T-helper 2 cell treated with Interferon-gamma antibody and Interleukin-4, amounts not matched to agents 100 ng/mL and 5 ng/mL, for 36 hours (primary cell): ENCODE data around the gene RNF112. TPM values are rescaled to one million over a fixed set of nuclear protein-coding genes. Genes with fewer than 3 reads are reported as not detected.

Experiments
- intact Hi-C: fragments of 100-400 bp; cut with micrococcal nuclease; formaldehyde crosslinking; loops from one replicate; pipeline ENCODE4 v1.15.1; 2023
- total RNA-seq: library from RNA; stranded (reverse); gene quantifications from 2 replicates; pipeline ENCODE4 v1.2.3, GENCODE V29; 2022

The RNF112 gene
- total RNA-seq, 1 donor from 2014 or later, result 0.27 TPM

DNA sequence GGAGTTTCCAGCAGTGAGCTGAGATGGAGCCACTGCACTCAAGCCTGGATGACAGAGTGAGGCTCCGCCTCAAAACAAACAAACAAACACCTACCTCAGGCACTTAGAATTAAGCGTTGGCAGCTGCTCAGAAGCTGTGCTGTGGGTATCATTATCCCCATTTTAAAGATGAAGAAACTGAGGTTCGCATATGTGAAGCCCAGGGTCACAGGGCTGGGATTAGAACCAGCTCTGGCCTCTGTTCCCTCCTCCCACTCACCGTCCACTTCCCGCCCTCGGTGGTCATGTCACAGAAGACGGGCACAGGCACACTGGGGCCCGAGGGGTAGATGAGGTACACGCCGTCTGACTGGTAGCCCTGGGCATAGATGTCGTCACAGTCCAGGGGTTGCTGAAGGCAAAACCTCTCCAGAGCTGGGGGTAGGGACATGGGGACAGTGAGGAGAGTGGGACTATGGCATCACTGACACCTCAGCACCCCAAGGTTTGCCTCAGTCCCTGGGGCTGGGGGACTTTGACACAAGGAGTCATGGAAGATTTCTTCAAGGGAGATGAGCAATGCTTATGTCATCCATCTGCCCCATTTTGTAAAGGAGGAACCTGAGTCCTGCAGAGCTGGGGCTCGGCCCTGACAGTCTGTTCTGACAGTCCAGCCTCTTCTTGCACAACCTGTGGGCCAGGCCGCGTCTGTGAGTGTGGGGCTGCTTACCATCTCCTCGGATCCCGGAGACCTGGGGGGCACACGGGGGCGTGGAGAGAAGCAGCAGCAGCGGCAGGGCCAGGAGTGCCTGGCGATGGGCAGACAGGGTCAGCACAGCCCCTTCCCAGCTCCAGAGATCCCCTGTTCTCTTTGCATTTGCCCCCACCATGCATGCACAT is 24.7 kb upstream of the RNF112 start:
- intact Hi-C loops, result no loop called here

DNA sequence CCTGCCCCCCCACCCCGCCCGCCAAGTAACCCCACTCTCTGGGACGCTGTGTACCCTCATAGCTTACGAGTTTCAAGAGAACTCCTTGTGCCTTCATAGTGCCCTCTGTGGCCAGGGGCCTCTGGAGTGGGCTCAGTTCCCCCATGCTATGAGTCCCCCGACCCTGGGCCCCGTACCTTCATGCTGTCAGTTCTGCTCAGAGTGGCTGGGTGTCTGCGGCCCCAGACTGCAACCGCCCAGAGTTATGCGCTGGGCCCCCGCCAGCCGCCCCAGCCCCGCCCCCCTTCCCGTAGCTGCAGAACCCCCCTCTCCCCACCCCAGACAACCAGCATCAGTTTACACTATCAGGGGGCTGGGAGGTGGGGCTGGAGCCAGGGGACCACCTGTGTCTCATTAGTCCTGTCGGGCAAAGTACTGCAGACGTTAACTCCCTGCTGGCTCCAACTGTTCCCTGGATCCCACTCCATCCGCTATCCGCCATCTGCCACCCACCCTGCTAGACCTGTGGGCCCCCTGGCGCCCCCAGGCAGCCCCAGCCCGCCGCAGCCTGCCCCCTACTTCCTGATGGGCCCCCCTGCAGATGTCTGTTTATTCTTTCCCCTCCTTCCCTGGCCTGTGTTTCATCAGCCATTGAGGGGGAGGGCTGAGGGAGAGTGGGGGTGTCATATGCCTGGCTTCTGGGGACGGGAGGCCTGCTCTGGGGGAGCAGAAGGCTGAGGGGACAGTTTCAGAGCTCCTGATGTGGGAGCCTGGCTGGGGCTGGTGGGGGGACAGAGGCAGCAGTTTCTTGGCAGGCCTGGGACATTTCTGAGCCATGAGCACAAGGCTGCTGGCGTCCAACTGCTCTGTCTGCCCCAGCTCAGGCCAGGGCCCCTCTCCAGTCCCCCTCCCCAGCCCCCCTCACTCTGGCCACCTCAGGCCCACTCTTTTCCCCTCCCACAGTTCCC is 23.8 kb upstream of the RNF112 start, which contains the start of gene MFAP4:
Gene MFAP4, minus strand, starts transcription at position 217 of the 947 bp plus-strand sequence. Its CDS starts 35 bp downstream, at position 182.
- intact Hi-C loops, result no loop called here

DNA sequence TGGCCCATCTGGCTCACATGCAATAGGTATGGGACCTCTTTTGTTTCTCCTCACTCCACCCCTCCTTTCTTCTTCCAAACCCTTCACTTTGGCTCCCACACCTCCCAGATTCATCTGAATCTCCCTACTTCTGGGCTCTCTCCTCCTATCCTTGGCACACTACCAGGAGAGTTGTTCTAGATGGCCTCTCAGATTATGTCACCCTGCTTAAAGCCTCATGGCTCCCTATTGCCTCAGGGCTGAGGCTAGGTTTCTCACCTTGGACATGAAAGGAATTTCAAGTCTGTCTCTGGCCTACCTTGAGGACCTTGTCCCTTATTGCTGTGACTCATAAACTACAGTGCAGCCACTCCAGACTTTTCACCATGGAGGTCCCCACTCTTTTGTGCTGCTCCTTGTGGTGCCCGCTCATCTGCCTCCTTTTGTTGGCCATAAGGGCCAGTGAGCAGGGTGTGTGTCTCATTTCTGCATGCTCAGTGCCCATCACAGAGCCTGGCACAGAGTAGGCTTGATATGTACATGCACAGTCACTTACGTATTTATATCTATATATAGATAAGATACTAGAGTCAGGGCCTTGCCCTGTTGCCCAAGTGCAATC is 23.0 kb upstream of the RNF112 start:
- intact Hi-C loops, result no loop called here

DNA sequence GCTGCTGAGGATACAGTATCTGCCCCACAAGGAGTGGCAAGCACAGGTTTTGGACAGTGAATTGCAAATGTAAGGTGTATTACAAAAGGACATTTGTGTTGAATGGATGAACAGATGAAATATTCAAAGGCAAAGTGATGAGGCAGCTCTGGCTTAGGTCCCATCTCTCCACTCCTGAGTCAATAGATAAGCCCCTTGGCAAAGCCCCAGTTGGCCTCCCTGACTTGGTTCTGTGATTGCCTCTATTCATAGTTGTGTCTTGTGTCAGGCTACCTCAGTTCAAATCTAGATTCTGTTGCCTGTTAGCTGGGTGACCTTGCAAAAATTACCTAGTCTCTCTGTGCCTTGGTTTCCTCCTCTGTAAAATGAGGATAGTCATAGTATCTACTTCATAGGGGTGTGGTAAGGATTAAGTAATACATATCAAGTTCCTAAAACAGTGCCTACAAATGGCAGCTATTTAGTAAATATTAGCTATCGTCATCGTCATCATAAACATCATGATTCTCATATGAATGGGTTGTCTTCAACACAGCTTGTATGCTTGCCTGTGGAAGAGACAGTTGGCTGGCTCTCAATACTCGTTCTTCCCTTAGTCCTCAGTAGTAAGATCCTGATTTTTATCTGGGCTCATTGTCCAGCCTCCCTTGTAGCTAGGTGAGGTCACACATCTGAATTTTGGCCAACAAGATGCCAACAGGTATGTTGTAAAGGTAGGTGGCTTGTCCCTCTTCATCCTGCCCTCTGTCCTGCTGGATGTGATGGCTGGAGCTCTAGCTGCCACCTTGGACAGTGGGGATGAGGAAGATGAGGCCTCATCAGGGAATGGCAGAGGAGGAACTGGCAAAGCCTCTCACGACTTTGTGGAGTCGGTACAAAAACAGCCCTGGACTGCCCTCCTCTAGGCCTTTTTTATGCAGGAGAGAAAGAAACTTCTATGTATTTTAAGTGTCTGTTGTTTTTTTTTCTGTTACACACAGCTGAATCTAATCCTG is 21.9 kb upstream of the RNF112 start:
- intact Hi-C loops, result no loop called here

DNA sequence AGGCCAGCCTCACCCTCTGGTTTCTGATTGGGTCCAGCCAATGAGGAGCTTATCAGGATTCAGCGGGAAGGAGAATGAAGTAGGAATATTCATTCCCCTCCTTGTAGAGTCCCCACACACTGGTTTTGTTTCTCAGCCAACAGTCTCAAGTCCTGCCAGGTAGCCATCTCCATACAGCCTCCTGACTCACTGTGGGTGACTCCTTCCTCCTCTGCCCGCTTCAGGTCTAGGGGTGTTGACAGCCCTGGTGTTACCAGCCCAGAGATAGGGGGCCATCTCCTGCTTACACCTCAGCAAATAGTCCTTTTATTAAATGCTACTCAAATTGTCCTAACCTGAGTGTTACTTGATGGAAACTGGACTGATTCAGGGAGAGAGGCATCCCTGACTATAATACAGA is 20.1 kb upstream of the RNF112 start:
- intact Hi-C loops, result no loop called here

DNA sequence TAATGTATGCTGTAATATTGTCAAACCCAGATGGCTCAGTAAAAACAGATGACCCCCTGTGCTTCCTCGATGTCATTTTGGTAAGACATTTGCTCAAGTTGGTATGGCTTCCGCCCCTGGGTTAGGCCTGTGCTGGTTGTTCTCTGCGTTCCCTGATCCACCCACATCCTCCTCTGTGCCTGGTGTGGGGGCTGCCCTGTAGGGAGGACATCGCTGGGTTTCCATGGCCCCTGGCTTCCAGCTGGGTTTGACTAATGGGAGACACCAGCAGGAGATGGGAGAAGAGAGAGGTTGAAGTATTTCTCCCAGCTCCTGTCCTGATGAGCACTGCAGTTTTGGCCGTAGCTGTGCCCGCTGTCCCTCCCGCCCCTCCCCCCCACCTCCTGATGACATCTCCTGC is 19.6 kb upstream of the RNF112 start:
- intact Hi-C loops, result no loop called here

DNA sequence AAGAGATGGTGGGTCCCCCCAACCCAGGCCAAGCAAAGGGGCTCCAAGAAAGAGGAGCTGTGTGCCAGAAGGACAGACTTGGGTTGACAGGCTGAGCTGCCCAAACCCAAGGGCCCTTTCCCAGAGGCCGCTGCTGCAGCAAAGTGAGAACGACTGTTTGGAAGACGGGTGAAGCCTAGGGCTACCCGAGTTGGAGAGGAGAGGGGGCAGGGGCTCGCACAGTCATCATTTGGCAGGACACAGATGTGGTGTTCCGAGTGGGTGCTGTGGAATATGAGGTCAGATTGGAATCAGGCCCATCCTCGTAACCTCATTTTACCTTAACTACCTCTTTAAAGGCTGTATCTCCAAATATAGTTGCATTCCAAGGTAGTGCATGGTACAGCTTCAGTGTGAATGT is 18.7 kb upstream of the RNF112 start:
- intact Hi-C loops, result no loop called here

DNA sequence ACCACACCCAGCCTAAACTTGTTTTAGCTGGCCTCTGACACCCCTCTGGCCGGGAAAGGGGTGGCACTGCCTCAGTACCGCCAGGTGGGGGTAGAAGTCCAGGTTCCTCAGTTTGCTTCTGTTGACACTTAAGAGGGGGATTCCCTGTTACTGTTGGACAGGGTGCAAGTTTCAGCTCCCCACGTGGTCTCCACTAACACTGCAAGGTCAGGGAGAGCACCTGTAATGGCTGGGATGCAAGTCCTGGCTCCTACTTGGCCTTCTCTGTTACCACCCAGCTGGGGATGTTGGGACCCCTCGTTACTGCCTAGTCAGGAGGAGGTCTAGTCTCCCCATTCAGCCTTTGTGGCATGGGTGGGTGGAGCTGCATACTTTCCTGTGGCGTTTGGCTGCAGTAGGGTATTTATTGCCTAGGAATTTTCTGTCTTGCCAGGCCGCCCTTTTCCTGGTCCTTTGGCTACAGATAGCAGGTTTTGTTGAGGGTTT is 13.4 kb upstream of the RNF112 start:
- intact Hi-C loops, result no loop called here

DNA sequence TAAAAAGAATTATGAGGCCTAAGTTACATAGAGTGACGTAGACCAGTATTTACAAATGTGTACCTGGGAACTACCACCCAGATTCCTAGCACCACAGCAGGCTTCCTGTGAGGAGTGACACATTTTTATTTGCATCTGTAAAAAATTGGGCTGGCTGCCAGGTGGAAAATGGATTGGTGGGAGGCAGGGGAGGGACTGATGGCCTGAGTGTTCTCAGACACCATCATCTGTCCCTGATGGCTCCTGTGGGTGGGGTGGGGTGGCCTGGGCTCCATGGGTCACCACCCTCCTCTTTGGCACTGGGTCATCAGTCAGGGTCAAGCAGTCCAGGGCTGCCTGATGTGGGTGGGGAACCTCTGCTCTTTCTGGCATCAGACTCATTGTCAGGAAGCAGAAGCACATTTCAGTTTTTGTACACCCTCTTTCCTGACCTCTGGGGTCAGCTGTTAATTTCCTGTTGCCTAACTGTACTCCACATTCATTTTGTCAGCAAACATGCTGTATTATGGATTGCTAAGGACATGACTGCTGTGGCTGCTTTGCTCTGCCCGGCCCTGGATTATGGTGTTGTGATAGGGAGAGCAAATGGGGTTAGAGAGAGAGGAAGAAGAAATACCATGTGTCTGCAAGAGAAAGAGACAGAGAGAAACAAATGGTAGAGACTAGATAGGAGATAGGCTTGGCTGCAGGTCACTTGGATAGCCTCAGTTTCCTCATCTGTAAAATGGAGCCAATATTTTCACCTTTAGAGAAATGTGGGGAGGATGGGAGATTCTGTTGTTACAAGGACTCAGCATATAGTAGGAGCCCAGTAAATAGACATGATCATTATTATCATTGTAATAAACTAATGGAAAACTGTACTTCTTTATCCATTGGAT is 12.5 kb upstream of the RNF112 start:
- intact Hi-C loops, result no loop called here

DNA sequence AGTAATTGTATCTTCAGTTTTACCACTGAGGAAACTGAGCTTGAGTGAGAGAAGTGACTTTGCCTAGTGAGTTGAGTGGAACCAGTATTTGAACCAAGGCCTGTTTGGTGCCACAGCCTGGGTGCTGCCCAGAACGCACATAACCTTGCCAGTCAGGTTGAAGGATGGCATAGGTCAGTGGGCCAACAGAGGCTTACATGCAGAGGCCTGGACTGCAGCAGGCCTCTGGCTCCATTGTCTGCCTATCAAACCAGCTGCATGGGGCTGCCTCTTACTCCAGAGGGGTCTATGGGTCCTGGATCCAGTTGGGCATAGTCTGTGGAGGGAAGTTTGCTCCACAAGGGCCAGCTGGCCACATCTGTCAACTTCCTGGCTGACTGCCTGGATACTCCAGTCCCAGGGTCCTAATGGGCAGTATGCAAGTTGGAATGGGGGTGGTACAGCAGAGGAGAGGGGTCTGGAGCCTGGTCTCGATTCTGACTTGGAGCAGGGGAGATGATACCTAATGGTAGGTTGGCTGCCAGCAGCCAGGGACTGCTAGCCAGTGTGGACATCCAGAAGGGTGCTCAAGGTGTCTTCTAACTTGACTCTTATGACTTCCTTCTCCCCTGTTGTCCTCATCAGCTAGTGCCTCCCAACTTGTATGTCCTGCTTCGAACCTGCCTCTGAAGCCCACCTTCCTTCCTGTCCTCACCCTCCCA is 11.1 kb upstream of the RNF112 start:
- intact Hi-C loops, result no loop called here

DNA sequence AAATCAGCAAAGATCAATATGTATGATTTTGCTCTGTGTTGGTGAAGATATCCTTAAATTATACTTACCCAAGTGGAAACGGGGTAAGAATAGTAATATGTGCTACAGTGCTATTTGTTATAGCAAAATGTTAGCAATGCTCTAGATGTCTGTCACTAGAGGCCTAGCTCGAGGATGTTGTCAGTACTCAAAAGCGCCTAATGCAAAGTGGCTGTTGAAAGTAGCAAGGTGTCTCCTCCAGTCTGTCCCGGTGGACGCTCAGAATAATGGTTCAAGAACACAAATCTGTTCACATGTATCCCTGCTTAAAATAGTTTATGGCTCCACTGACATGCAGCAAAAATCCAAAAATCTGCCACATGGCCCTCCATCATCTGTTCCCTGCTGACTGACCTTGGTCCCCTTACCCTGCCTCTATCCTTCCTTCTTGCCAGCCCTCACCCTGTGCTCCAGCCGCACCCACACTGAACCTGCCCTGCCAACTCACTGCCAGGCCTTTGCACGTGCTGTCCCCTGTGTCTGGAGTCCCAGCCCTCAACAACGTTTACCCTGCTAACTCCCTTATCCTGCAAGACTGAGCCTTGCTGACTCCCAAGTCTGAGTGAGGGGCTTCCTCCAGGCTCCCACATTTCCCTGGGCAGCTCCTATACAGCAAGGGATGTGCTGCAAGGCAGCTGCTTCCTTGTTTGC is 9.6 kb upstream of the RNF112 start:
- intact Hi-C loops, result no loop called here

DNA sequence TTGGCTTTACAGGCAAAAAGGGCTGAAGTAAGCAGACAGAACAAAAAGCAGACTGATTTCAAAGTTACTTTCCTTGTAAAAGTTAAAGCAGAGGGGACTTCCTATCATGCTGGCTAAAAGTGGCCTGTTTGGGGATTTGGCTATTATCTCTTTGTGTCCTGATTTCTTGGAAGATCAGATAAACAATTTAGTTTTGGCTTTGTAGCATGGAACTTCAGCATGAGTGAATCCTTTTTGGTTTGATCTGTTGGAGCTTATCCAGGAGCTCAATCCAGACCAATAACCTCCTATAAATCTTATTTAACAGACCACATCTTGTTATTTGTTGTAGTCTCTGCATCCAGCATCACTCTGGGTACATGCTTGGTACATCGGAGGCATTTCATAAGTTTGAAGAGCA is 8.9 kb upstream of the RNF112 start:
- intact Hi-C loops, result no loop called here

DNA sequence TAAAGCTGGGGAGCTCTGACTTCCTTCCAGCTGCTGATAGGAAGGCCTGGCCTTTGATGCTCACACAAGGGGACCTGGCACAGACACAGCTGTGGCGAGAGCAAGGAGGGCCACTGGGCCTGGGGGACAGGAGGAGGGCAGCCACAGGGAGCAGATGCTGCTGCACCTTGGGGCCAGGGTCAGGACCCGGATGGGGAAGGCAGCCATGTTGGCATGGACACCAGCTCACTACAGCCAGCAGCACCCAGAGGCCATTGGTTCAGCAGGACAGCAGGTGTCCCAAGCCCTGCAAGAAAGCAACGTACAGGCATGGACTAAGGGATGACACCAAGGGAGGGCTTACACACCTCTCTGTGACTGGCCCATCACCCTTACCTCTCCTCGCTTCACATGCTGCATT is 8.0 kb upstream of the RNF112 start:
- intact Hi-C loops, result no loop called here

DNA sequence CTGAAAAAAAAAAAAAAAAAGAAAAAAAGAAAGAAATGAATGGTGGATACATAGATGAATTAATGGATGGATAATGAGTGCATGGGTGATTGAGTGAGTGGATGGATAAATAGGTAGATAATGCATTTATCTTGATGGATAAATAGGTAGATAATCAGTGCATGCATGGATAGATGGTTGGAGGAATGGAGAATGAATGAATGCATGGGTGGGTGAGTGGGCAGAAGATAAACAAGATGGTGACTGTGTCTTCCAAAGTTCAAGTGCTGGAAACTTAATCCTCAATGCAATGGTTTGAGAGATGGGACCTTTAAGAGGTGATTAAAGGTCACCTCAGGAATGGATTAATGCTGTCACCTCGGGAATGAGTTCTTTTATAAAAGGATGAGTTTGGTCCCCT is 6.8 kb upstream of the RNF112 start:
- intact Hi-C loops, result no loop called here

DNA sequence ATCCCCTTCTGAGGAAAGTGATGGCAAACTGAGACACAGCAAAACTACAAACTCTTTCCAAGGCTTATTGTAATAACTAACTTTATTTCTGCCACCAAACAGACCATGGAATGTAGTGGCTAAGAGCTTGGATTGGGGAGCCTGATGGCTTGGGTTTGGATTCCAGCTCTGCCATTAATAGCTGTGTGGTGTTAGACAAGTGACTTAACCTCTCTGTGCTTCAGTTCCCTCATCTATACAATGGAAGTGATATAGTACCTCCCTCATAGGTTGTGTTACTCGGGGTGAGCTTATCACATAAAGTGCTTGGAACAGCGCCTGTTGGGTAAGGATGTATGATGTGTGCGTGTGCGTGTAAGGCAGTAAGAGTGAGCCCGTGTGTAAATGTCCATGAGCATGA is 5.9 kb upstream of the RNF112 start:
- intact Hi-C loops, result no loop called here

DNA sequence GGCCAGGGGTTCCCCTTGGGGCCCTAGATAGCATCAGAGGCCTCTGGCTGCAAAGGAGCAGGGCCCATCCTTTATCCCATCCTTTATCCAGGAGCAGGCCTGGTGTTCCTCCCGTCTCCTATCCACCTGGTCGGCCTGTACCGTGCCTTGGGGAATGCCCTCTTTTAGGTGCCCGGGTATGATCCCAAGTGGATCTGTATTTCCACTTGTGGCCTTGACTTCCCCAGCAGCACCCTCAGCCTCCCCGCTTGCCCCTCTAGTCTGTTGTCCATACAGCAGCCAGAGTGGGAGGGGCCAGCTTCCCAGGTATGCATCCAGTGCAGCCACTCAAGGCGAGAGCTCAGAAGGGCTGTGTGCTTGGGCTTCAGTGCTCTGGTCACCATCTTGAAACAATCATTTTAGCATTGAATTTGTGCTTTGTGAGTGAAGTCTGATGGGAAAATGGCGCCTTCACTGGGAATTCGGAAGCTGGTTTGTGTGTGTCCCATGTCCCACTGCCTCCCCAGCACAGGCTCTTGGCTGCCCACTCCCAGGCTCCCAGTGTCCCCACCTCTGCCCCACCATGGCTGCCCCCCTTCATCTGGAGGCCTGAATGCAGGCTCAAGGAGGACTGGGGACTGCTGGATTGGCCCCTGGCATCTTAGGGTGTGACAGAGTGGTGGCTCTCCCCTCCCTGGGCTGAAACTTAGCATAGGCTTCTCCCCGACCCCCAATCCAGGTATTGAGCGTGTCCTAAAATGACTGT is 3.3 kb upstream of the RNF112 start:
- intact Hi-C loops, result no loop called here

DNA sequence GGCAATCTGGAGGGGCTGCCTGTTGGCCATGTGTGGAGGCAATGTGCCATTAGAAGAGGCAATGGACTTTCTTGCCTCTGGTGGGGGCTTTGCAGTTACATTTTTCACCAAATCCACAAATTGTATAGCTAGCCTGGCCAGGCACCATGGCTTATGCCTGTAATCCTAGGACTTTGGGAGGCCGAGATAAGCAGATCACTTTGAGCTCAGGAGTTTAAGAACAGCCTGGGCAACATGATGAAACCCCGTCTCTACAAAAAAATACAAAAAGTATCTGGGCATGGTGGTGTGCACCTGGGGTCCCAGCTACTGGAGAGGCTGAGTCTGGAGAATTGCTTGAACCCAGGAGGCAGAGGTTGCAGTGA is 2.7 kb upstream of the RNF112 start:
- intact Hi-C loops, result no loop called here

DNA sequence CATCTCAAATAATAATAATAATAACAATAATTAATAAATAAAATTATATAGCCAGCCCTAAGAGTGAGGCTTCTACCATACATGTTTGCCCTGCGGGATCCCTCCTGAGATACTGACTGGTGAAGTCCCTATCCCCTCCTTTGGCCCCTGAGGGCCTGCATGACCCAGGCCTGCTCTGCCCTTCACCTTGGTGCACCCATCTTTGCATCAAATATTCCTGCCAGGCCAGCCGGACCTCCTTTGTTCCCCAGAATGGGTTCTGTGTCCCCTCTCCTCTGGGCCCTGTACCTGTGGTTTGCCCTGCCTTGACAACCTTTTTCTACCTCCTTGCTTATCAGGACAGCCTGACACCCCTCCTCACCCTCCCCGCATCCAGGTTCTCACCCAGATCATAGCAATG is 2.0 kb upstream of the RNF112 start:
- intact Hi-C loops, result no loop called here
